PFSK-1 (cell line): Measurements from ENCODE around the gene TEX55.

Experiments
- FOXP2 ChIP-seq: optimal IDR thresholded peaks from 2 replicates; pipeline ENCODE3; 2011; ENCODE audit warnings: borderline replicate concordance, control low read depth, inconsistent platforms; ENCODE audit not compliant: insufficient read depth; ENCODE audit errors: extremely low read length, extremely low read depth
- POLR2AphosphoS5 ChIP-seq: IDR thresholded peaks from 2 replicates; pipeline ENCODE4 v1.6.1; 2012; ENCODE audit warnings: low read depth, mild to moderate bottlenecking, control low read depth, low read length, moderate library complexity
- TF ChIP-seq, protein P1 (sequence below), 2 experiments: IDR thresholded peaks; 2 replicates each; pipeline versions ENCODE4 v1.6.1 to v1.8.0; 2011 to 2012; ENCODE audit warnings: low read depth in 2 of 2, low read length in 2 of 2, control low read depth in 1 of 2, inconsistent platforms in 1 of 2, mild to moderate bottlenecking in 1 of 2, moderate library complexity in 1 of 2; ENCODE audit not compliant: insufficient read depth in 1 of 2

DNA sequence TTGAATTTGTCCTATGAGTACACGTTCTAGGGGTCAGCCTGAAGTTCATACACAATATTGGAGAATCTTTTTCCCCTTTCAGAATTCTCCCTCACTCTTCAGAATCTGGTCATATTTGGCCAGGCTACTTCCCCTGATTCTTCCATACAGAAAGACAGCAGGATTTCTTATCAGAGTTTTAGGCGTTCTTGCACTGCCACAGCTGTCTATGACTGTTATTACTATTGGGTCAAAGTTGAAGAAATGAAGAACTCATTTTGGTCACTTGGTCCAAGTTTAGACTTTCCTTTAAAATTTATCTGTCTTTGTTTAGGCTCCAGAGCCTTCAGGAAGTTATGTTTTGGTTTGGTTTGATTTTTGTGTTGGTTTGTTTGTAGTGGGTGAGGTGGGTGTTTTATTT, 12.0 kb downstream of the TEX55 start:
- TF ChIP-seq FOXP2 (no peak), POLR2AphosphoS5 (no peak)
- TF ChIP-seq, protein P1, sequence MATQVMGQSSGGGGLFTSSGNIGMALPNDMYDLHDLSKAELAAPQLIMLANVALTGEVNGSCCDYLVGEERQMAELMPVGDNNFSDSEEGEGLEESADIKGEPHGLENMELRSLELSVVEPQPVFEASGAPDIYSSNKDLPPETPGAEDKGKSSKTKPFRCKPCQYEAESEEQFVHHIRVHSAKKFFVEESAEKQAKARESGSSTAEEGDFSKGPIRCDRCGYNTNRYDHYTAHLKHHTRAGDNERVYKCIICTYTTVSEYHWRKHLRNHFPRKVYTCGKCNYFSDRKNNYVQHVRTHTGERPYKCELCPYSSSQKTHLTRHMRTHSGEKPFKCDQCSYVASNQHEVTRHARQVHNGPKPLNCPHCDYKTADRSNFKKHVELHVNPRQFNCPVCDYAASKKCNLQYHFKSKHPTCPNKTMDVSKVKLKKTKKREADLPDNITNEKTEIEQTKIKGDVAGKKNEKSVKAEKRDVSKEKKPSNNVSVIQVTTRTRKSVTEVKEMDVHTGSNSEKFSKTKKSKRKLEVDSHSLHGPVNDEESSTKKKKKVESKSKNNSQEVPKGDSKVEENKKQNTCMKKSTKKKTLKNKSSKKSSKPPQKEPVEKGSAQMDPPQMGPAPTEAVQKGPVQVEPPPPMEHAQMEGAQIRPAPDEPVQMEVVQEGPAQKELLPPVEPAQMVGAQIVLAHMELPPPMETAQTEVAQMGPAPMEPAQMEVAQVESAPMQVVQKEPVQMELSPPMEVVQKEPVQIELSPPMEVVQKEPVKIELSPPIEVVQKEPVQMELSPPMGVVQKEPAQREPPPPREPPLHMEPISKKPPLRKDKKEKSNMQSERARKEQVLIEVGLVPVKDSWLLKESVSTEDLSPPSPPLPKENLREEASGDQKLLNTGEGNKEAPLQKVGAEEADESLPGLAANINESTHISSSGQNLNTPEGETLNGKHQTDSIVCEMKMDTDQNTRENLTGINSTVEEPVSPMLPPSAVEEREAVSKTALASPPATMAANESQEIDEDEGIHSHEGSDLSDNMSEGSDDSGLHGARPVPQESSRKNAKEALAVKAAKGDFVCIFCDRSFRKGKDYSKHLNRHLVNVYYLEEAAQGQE (IDR thresholded peaks at IDR 0.05; ENCODE audit: insufficient read depth in 1 of 2, low read depth in 2 of 2, low read length in 2 of 2), result no peak
